Psoas muscle (tissue), 8 donors: ENCODE results near the gene FOXF1. TPM values are rescaled to one million over a fixed set of nuclear protein-coding genes. Genes with fewer than 3 reads are reported as not detected.

Experiments
- ATAC-seq, 4 donors: fragments of 200-7000 bp; cut with Tn5 transposase; one replicate each; pipeline ENCODE4 v1.9.1; 2020; ENCODE audit warnings: moderate library complexity in 3 of 4, mild to moderate bottlenecking in 2 of 4
- DNase-seq, 2 donors: peaks; one replicate each; pipeline ENCODE4 v3.0.0-alpha.2; 2020
- H3K27ac ChIP-seq: fragments of 200-600 bp; one replicate; pipeline ENCODE4 v1.8.0; 2022
- H3K27me3 ChIP-seq, 3 donors: fragments of 200-600 bp in 1 of 3; one replicate each; pipeline versions ENCODE4 v1.6.1 to v1.8.0; 2013 to 2022; ENCODE audit warnings: low read length in 2 of 3, mild to moderate bottlenecking in 2 of 3, moderate library complexity in 1 of 3; ENCODE audit not compliant: insufficient read depth in 3 of 3
- H3K36me3 ChIP-seq, 2 donors: fragments of 200-600 bp in 1 of 2; one replicate each; pipeline versions ENCODE4 v1.6.1 to v1.8.0; 2013 to 2022; ENCODE audit warnings: low read depth in 1 of 2, mild to moderate bottlenecking in 1 of 2, moderate library complexity in 1 of 2; ENCODE audit not compliant: insufficient read depth in 1 of 2
- H3K4me1 ChIP-seq: fragments of 200-600 bp; one replicate; pipeline ENCODE4 v1.8.0; 2022
- H3K4me3 ChIP-seq: fragments of 200-600 bp; one replicate; pipeline ENCODE4 v1.8.0; 2022; ENCODE audit warnings: mild to moderate bottlenecking
- H3K9me3 ChIP-seq: fragments of 200-600 bp; one replicate; pipeline ENCODE4 v1.8.0; 2022
- WGBS, 3 donors: extraction: QIAGEN DNeasy Blood & Tissue Kit; methylation state at CpG; one replicate each; pipeline versions ENCODE4 v1.1.6 to v1.1.7; 2013; 5-methylcytosine and 5-hydroxymethylcytosine counted together
- intact Hi-C, 2 donors: fragments of 100-400 bp; cut with DNase I; formaldehyde crosslinking; loops; one replicate each; pipeline versions ENCODE4 v1.11.0 to v1.14.2; 2022
- polyA plus RNA-seq, 3 donors: library from polyadenylated mRNA; stranded (reverse); fragments of 200-250 nt; gene quantifications; one replicate each; pipeline ENCODE4 v1.2.3, GENCODE V29; 2013
- total RNA-seq, 4 donors: library from RNA; stranded (reverse); fragmentation: NEBNext Ultra II Directional in 2 of 4; extraction: Animal tissue kit (Norgen Biotek cat#: 25700) in 2 of 4; gene quantifications; one replicate each; pipeline versions ENCODE4 v1.2.1 to v1.2.4, GENCODE V29; 2021 to 2023
- TF ChIP-seq, protein P1 (sequence below): fragments of 200-600 bp; IDR thresholded peaks from one replicate; pipeline ENCODE4 v1.8.0; 2022; ENCODE audit warnings: antibody characterized with exemption
- donor health status: healthy with polysubstance abuse.
- donor health status: DM: no; HTN: no; CAD: no; lungs with moderate emphysema.
- donor health status: Bipolar disorder and iron deficiency.
- donor health status: healthy.
- donor health status: DM: yes; HTN: yes; CAD: no.
- donor health status: DM: no; HTN: no; CAD: no.
- donor health status: DM: no; HTN: no; CAD: no.
- donor health status: DM: yes; HTN: yes; CAD: no.

Gene FOXF1
- total and polyA plus RNA-seq, 7 donors: 0.01 to 0.12 (median 0.03) TPM; not detected in 2

DNA sequence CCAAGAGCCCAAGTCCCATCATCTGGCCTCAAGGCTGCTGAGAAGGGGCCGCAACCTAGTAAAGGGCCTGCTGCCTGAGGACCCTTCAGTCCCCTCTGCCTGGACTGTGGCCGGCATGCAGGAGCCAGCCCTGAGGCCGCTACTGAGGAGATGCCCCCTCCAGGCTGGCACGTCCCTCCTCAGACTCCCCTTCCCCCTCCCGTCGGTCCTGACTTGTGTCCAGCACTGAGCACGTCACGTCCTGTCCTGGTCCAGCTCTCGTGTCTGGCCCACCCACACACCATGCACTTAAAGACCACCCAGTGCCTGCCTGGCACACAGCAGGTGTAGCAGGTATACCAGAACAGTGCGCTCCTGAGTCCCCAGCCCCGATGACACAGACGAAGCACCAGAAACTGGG lies 35.2 kb downstream of the FOXF1 start:
- WGBS, 3 donors: 76 to 90% (median 85%) methylated on average over 11 to 12 of the region's 12 CpGs
- Histone ChIP-seq H3K27ac (no peak overlapping the region), H3K9me3 (no peaks in the 10 kb centered on the region), H3K4me1 (no peaks in the 10 kb centered on the region), H3K27me3 (no peaks in the 10 kb centered on the region), H3K4me3 (no peak overlapping the region), H3K36me3 (peaks cover 0 to 91% of the 10 kb centered on the region in 2 donors)
- ATAC-seq: no peak
- no peak for DNase-seq
- TF ChIP-seq, protein P1, sequence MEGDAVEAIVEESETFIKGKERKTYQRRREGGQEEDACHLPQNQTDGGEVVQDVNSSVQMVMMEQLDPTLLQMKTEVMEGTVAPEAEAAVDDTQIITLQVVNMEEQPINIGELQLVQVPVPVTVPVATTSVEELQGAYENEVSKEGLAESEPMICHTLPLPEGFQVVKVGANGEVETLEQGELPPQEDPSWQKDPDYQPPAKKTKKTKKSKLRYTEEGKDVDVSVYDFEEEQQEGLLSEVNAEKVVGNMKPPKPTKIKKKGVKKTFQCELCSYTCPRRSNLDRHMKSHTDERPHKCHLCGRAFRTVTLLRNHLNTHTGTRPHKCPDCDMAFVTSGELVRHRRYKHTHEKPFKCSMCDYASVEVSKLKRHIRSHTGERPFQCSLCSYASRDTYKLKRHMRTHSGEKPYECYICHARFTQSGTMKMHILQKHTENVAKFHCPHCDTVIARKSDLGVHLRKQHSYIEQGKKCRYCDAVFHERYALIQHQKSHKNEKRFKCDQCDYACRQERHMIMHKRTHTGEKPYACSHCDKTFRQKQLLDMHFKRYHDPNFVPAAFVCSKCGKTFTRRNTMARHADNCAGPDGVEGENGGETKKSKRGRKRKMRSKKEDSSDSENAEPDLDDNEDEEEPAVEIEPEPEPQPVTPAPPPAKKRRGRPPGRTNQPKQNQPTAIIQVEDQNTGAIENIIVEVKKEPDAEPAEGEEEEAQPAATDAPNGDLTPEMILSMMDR: no peak
- intact Hi-C loops: loop anchor here in 1 of 2 donors (5.0 kb wide), 1 partner anchor 1217 kb away; no protein-coding TSS in a partner anchor

DNA sequence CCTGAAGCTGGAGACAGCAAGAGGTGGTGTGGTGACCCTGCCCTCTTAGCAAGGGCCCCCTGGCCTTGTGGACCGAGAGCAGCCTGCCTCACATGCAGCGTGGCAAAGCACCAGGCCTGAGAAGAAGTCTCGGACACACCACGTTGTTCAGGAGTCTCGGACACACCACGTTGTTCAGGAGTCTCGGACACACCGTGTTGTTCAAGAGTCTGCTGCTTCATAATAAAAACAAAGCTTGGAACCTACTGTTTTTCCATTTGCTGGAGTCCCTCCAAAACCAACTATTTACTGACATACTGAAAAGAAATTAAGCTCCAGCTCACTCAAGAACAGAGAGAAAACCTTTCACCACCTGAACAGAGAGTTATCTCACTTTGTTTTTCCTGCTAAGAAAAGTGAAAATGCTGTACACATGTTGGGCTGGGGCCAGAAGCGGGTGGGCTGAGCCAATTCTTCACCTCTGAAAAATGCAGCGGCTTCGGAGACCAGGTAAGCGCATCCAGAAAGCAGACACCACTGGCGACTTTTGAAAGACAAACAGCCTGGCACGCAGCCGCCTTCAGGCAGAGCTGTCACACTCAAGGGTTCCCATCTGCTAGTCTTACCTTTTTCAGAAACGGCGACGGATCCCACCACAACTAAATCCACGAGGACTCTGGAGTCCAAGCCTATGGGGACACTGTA lies 35.8 kb downstream of the FOXF1 start:
- H3K27ac ChIP-seq: no peak overlapping the region
- ATAC-seq (no peak), DNase-seq (no peak)
- TF ChIP-seq, protein P1: no peak
- H3K4me3 ChIP-seq: no peak overlapping the region
- 66 to 76% (median 70%) methylated on average over 19 of the region's 19 CpGs for WGBS, 3 donors
- H3K36me3 ChIP-seq: peaks cover 0 to 90% of the 10 kb centered on the region in 2 donors
- no peaks in the 10 kb centered on the region for H3K4me1 ChIP-seq
- H3K9me3 ChIP-seq: no peaks in the 10 kb centered on the region
- intact Hi-C loops: loop anchor here in 1 of 2 donors (5.0 kb wide), 1 partner anchor 1216 kb away; no protein-coding TSS in a partner anchor
- H3K27me3 ChIP-seq: no peaks in the 10 kb centered on the region

DNA sequence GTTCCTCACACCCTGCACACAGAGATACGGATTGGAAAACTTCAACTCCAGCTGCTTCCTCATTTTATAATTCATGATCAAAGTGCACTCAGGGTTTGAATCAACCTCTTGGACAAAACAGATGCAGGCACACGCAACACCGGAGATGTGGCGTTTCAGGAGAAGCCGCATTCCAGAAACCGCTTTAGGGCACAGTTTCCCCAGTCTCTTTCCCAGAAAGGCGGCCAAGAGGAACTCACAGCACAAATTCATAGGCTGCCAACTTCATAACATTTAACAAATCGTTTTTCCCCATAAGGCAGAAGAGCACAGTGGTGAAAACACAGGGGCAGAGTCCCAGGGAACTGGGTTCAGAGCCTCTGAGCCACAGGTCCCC lies 36.3 kb downstream of the FOXF1 start:
- TF ChIP-seq, protein P1: no peak
- Histone ChIP-seq H3K9me3 (no peaks in the 10 kb centered on the region), H3K36me3 (peaks cover 0 to 90% of the 10 kb centered on the region in 2 donors), H3K27ac (no peak overlapping the region), H3K27me3 (no peaks in the 10 kb centered on the region), H3K4me1 (no peaks in the 10 kb centered on the region), H3K4me3 (no peak overlapping the region)
- ATAC-seq (no peak), DNase-seq (no peak)
- intact Hi-C loops: loop anchor here in 1 of 2 donors (5.0 kb wide), 1 partner anchor 1216 kb away; no protein-coding TSS in a partner anchor
- WGBS, 3 donors: 81 to 85% (median 82%) methylated on average over 8 of the region's 8 CpGs

DNA sequence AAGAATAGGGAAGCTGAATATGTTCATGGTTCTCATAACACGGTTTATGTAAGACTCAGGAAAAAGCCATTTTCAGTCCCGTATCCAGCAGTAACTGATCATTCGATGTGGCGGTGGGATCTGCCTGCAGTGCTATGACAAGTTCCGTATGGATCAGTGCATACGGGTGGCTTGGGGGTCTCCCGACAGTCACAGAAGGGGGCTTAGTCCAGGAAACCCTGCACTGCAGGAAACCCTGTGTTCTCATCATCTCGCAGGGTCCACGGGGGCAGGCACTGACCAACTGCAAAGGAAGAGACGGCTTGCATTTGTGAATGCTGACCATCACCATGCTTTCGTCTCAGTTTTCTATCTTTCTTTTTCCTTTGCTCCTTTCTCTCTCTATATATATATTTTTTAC lies 37.0 kb downstream of the FOXF1 start:
- intact Hi-C loops: loop anchor here in 1 of 2 donors (5.0 kb wide), 1 partner anchor 1215 kb away; no protein-coding TSS in a partner anchor
- no peaks in the 10 kb centered on the region for H3K4me1 ChIP-seq
- H3K27me3 ChIP-seq: no peaks in the 10 kb centered on the region
- H3K27ac ChIP-seq: no peak overlapping the region
- WGBS, 3 donors: 96 to 97% (median 97%) methylated on average over 11 of the region's 11 CpGs
- DNase-seq: no peak
- TF ChIP-seq, protein P1: no peak
- no peaks in the 10 kb centered on the region for H3K9me3 ChIP-seq
- H3K4me3 ChIP-seq: no peak overlapping the region
- peaks cover 0 to 90% of the 10 kb centered on the region in 2 donors for H3K36me3 ChIP-seq
- no peak for ATAC-seq
